GM21447 (cell line): Measurements from ENCODE around the gene RAB11FIP4.

ENCODE experiments used
- ATAC-seq: cut with Tn5 transposase; IDR thresholded peaks from one replicate; pipeline ENCODE4 v1.9.1; 2021; ENCODE audit not compliant: unreplicated experiment

The RAB11FIP4 gene

GRCh38 chr17:31386542-31387075, 4.9 kb upstream of the RAB11FIP4 start:
- ATAC-seq: no peak

- ATAC-seq: no peak
These were observed 4.0 kb upstream of the RAB11FIP4 start for GRCh38 chr17:31387438-31387837.

- no peak for ATAC-seq
These were observed 3.1 kb upstream of the RAB11FIP4 start for GRCh38 chr17:31388351-31388750.

GRCh38 chr17:31388770-31389656, 2.5 kb upstream of the RAB11FIP4 start:
- no peak for ATAC-seq

GRCh38 chr17:31389657-31390381, 1.7 kb upstream of the RAB11FIP4 start:
- no peak for ATAC-seq

GRCh38 chr17:31390426-31390747, 1.1 kb upstream of the RAB11FIP4 start:
- no peak for ATAC-seq

- no peak for ATAC-seq
These were observed 553 bp upstream of the RAB11FIP4 start for GRCh38 chr17:31390748-31391495.

GRCh38 chr17:31392002-31392855, 754 bp downstream of the RAB11FIP4 start:
- no peak for ATAC-seq

- no peak for ATAC-seq
These were observed 1.6 kb downstream of the RAB11FIP4 start for GRCh38 chr17:31392856-31393748.

GRCh38 chr17:31393749-31394146, 2.3 kb downstream of the RAB11FIP4 start:
- ATAC-seq: no peak

- no peak for ATAC-seq
These were observed 3.1 kb downstream of the RAB11FIP4 start for GRCh38 chr17:31394544-31394943.

GRCh38 chr17:31397256-31397939, 5.9 kb downstream of the RAB11FIP4 start:
- ATAC-seq: no peak

GRCh38 chr17:31398381-31399311, 7.2 kb downstream of the RAB11FIP4 start:
- no peak for ATAC-seq

- ATAC-seq: no peak
These were observed 9.0 kb downstream of the RAB11FIP4 start for GRCh38 chr17:31400481-31400950.

GRCh38 chr17:31401456-31402254, 10.2 kb downstream of the RAB11FIP4 start:
- no peak for ATAC-seq

- ATAC-seq: no peak
These were observed 12.8 kb downstream of the RAB11FIP4 start for GRCh38 chr17:31404028-31404949.
